HAP-1 (cell line): ENCODE measurements around the gene ALOX12B.
"Not testable (repeated sequence)": the region's sequence is repeated elsewhere in the genome, so short reads cannot be mapped to it uniquely, and the experiment has no call there.

Experiments used
- DNase-seq, 2 experiments: peaks; one replicate each; pipeline ENCODE4 v3.0.0-alpha.2; 2016 to 2020; ENCODE audit warnings: low spot score in 2 of 2
- H3K27me3 ChIP-seq: fragments of 250-450 bp; sonication (Bioruptor Pico); 2 replicates; pipeline ENCODE4 v1.5.1; 2020; ENCODE audit warnings: low read depth, mild to moderate bottlenecking, moderate library complexity
- H3K36me3 ChIP-seq: fragments of 250-450 bp; sonication (Bioruptor Pico); replicated peaks from 2 replicates; pipeline ENCODE4 v1.5.1; 2020; ENCODE audit warnings: mild to moderate bottlenecking
- H3K4me1 ChIP-seq: fragments of 250-450 bp; sonication (Bioruptor Pico); 2 replicates; pipeline ENCODE4 v1.5.1; 2020; ENCODE audit warnings: mild to moderate bottlenecking
- H3K4me3 ChIP-seq: fragments of 250-450 bp; sonication (Bioruptor Pico); 2 replicates; pipeline ENCODE4 v1.5.1; 2020; ENCODE audit warnings: mild to moderate bottlenecking, moderate library complexity
- H3K9me3 ChIP-seq: fragments of 250-450 bp; sonication (Bioruptor Pico); 2 replicates; pipeline ENCODE4 v1.5.1; 2020; ENCODE audit warnings: mild to moderate bottlenecking, moderate library complexity
- in situ Hi-C: fragments of 300-500 bp; cut with MboI; formaldehyde crosslinking; loops from 3 replicates; pipeline ENCODE4 v1.14.3; 2020; ENCODE audit warnings: low sequenced_read_pairs, inconsistent platforms, mixed read lengths

The ALOX12B gene

DNA sequence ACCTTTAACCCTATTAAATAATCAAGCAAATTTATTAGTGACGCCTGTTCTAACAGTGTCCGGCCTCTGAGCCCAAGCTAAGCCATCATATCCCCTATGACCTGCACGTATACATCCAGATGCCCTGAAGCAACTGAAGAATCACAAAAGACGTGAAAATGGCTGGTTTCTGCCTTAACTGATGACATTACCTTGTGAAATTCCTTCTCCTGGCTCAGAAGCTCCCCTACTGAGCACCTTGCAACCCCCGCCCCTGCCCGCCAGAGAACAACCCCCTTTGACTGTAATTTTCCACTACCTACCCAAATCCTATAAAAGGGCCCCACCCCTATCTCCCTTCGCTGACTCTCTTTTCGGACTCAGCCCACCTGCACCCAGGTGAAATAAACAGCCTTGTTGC, 25.7 kb downstream of the ALOX12B start:
- H3K9me3 ChIP-seq, H3K4me1 ChIP-seq, DNase-seq, H3K36me3 ChIP-seq, H3K4me3 ChIP-seq: not testable (repeated sequence)
- peaks cover 20% of the 10 kb centered on the region; the same call in 1 of the 2 replicates for H3K27me3 ChIP-seq
- in situ Hi-C loops: loop anchor here (5.0 to 25.0 kb wide), 2 partner anchors 55 to 675 kb away; partner anchors contain the start of genes ALOXE3 and CCDC42

DNA sequence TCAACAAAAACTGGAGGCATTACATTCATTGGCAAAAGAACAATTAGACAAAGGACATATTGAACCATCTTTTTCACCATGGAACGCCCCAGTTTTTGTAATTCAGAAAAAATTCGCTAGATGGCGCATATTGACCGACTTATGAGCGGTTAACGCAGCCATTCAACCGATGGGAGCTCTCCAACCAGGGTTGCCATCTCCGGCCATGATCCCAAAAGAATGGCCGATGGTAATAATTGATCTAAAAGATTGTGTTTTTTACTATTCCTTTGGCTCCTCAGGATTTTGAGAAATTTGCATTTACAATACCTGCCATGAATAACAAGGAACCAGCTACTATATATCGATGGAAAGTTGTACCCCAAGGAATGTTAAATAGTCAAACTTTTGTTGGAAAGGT, 27.2 kb downstream of the ALOX12B start:
- Histone ChIP-seq H3K36me3 (no peaks in the 10 kb centered on the region), H3K4me3 (no peak overlapping the region), H3K4me1 (peaks cover 10% of the 10 kb centered on the region), H3K27me3 (peaks cover 20% of the 10 kb centered on the region; the same call in 1 of the 2 replicates), H3K9me3 (no peaks in the 10 kb centered on the region)
- DNase-seq: peak; percentile 63 to 82
- in situ Hi-C loops: loop anchor here (5.0 to 25.0 kb wide), 2 partner anchors 57 to 677 kb away; partner anchors contain the start of genes ALOXE3 and CCDC42

DNA sequence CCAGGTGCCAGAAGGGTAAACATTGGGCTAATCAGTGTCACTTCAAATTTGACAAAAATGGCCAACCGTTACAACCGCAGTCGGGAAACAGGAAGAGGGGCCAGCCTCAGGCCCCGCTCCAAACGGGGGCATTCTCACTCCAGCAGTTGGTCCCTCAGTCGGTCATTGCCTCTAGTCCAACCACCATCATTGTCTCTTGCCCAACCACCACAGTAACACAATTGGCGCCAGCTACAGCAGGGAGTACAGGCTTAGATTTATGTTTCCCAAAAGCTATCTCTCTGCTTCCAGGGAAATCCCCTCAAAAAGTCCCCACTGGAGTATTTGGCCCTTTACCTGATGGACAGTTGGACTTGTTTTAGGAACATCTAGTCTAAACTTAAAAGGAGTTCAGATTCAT, 28.4 kb downstream of the ALOX12B start:
- no peak overlapping the region for H3K4me3 ChIP-seq
- H3K27me3 ChIP-seq: peaks cover 20% of the 10 kb centered on the region; the same call in 1 of the 2 replicates
- peaks cover 10% of the 10 kb centered on the region for H3K4me1 ChIP-seq
- no peaks in the 10 kb centered on the region for H3K9me3 ChIP-seq
- no peak for DNase-seq
- in situ Hi-C loops: loop anchor here (5.0 to 25.0 kb wide), 2 partner anchors 142 to 678 kb away; partner anchors contain the start of genes CCDC42 and RNF227
- no peaks in the 10 kb centered on the region for H3K36me3 ChIP-seq

DNA sequence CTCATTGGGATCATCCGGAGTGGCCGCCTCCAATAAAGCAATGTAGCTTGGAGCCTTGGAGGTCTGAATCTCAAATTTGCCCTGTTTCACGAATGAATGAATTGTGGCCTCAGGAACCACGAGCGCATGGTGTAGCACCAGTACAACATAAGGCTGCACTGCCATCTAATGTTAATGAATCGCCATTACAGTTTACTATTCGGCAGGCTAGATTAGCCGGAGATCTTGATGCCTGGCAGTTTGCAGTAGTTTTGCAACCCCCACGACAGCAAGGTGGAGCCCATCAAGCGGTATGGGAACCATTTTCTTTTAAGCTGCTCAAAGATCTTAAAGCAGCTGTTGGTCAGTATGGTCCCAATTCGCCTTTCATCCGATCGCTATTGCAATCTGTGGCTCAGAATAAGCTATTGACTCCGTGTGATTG, 29.8 kb downstream of the ALOX12B start:
- peaks cover 10% of the 10 kb centered on the region; the same call in 1 of the 2 replicates for H3K27me3 ChIP-seq
- H3K4me1 ChIP-seq: peaks cover 10% of the 10 kb centered on the region
- no peaks in the 10 kb centered on the region for H3K36me3 ChIP-seq
- H3K4me3 ChIP-seq: no peak overlapping the region
- in situ Hi-C loops: loop anchor here (5.0 to 25.0 kb wide), 2 partner anchors 140 to 680 kb away; partner anchors contain the start of genes CCDC42 and RNF227
- DNase-seq: peak; percentile 77 to 85
- no peaks in the 10 kb centered on the region for H3K9me3 ChIP-seq

DNA sequence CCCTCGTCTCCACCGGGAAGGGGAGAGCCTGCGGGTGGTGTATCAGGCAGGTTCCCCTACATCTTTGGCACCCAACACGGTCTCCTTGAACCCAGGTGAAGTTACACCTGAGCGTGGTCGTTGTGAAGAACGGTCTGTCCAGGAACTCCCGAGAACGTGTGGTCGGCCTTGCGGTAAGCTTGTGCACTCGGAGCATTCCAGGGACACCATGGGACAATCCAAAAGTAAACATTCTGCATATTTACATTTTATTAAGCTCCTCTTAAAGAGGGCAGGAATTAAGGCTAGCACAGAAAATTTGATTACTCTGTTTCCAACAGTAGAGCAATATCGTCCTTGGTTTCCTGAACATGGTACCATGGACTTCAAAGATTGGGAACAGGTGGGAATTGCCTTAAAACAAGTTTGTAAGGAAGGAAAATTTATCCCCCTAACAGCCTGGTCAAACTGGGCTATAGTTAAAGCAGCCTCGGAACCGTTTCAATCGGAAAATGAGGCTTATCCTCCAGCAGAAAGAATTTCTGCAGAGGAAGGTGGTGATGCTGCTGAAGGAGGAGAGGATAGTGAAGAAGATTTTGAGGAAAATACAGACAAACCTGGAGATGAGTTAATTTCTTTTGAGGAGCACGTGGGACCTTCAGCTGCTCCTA, 30.4 kb downstream of the ALOX12B start:
- H3K4me1 ChIP-seq: peaks cover 10% of the 10 kb centered on the region
- in situ Hi-C loops: loop anchor here (5.0 to 25.0 kb wide), 2 partner anchors 140 to 680 kb away; partner anchors contain the start of genes CCDC42 and RNF227

DNA sequence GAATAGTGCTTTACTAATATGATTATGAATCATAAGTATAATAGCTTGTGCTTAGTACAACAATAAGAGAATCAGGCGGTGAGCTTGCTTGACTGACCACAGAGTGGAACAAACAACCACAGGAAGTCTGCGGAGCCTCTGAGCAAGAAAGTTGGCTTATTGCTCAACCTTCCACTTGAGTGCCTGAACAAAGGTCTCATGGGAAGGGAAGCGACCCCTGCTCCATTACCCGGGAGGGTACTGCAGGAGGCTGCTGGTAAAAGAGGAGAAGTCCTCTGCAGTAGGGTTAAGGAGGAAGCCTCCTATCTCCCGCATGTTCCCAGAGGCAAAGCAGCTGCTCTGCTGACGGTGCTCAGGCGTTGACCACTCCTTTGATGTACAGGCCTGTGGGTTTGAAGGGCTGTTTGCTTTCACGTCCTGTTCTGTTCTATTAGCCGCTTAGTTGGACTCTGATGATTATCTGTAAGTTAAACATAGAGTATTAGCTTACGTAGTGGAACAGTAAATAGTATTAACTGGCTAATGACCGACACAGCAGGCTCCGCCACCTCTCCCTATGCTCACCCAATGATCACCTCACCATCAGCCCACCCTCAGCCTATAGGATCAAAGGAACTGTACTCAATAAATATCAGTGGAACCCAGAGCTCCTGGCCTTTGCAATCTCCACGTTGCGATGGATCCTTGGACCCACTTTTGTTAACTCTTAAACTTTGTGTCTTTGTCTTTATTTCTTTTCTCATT, 31.1 kb downstream of the ALOX12B start:
- H3K9me3 ChIP-seq: no peaks in the 10 kb centered on the region
- H3K4me3 ChIP-seq: no peak overlapping the region
- no peak for DNase-seq
- H3K27me3 ChIP-seq: peaks cover 6% of the 10 kb centered on the region; the same call in 1 of the 2 replicates
- no peaks in the 10 kb centered on the region for H3K36me3 ChIP-seq
- in situ Hi-C loops: loop anchor here (5.0 to 25.0 kb wide), 2 partner anchors 139 to 681 kb away; partner anchors contain the start of genes CCDC42 and RNF227
- peaks cover 10% of the 10 kb centered on the region for H3K4me1 ChIP-seq

More for the DNA sequence above, 30.4 kb downstream of the ALOX12B start:
- Histone ChIP-seq H3K9me3 (no peaks in the 10 kb centered on the region), H3K27me3 (peaks cover 6% of the 10 kb centered on the region; the same call in 1 of the 2 replicates), H3K4me3 (no peak overlapping the region), H3K36me3 (no peaks in the 10 kb centered on the region)
- DNase-seq: no peak

DNA sequence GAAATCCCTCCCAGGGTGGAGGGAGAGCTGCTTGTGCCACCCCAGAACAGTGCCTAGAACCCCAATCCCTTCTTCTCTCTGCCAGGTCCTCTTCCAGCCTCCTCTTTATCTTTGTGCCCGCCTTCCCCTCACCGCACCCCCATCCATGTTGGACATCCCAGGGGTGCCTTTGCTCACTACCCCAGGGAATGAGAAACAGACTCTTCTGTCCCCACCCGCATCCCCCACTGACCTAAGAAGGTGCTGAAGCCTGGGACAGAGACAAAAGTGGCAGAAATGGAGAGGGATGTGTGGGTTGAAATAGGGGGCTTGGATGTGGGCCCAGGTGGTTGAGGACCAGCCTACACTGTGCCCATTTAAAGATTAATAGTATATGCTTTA, 31.7 kb downstream of the ALOX12B start:
- DNase-seq: no peak
- Histone ChIP-seq H3K27me3 (peaks cover 4% of the 10 kb centered on the region; the same call in 1 of the 2 replicates), H3K36me3 (no peaks in the 10 kb centered on the region), H3K4me3 (no peak overlapping the region), H3K4me1 (peaks cover 10% of the 10 kb centered on the region), H3K9me3 (no peaks in the 10 kb centered on the region)
- in situ Hi-C loops: loop anchor here (5.0 to 25.0 kb wide), 2 partner anchors 139 to 681 kb away; partner anchors contain the start of genes CCDC42 and RNF227

DNA sequence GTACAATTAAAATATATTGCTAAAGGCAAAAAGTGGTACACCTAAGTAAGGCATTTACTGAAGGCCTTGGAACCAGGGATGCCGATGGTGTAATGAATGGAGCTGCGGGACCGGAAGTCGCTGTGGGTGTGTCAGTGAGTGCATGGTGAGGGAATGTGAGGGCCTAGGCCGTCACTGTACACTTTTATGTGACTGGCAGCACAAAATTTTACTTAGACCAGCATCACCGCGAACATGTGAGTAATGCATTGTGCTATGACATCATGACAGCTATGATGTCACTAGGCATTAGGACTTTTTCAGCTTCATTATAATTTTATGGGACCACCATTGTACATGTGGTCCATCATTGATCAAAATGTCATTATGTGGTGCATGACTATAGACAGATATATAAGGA, 33.9 kb downstream of the ALOX12B start:
- in situ Hi-C loops: loop anchor here (25.0 kb wide), 1 partner anchor 684 kb away; the partner anchor contains the start of gene CCDC42
- H3K36me3 ChIP-seq: no peaks in the 10 kb centered on the region
- no peaks in the 10 kb centered on the region for H3K27me3 ChIP-seq
- no peak for DNase-seq
- peaks cover 10% of the 10 kb centered on the region for H3K4me1 ChIP-seq
- H3K4me3 ChIP-seq: no peak overlapping the region
- H3K9me3 ChIP-seq: no peaks in the 10 kb centered on the region

DNA sequence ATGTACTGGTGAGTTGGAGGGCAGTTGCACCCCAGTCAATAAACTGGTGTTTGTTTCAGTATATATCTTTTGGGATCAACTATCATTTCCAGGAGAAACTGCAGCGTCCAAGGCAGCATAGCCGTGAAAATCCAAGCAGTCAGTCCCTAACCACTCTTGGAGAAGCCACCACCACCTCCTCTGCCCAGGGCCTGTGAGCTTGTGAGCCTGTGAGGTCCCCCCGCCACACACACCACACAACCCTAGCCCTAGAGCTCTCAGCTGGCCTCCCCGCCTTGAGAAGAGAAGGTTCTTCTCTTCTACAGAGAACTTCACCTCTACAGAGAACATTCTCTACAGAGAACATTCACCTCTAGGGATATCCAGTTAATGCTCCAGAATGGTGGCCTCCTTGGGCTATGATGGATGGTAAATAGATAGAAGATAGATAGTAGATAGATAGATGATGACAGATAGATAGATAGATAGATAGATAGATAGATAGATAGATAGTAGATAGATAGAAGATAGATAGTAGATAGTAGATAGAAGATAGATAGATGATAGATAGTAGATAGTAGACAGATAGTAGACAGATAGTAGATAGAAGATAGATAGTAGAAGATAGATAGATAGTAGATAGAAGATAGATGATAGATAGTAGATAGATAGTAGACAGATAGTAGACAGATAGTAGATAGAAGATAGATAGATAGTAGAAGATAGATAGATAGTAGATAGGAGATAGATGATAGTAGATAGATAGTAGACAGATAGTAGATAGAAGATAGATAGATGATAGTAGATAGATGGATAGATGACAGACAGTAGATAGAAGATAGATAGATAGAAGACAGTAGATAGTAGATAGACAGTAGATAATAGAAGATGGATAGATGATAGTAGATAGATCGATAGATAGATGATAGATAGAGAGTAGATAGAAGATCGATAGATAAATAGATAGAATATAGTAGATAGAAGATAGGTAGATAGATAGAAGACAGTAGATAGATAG, 35.0 kb downstream of the ALOX12B start:
- no peaks in the 10 kb centered on the region for H3K27me3 ChIP-seq
- in situ Hi-C loops: loop anchor here (25.0 kb wide), 1 partner anchor 685 kb away; the partner anchor contains the start of gene CCDC42
- no peak for DNase-seq
- no peak overlapping the region for H3K4me3 ChIP-seq
- no peaks in the 10 kb centered on the region for H3K9me3 ChIP-seq
- no peaks in the 10 kb centered on the region for H3K36me3 ChIP-seq
- peaks cover 7% of the 10 kb centered on the region for H3K4me1 ChIP-seq

DNA sequence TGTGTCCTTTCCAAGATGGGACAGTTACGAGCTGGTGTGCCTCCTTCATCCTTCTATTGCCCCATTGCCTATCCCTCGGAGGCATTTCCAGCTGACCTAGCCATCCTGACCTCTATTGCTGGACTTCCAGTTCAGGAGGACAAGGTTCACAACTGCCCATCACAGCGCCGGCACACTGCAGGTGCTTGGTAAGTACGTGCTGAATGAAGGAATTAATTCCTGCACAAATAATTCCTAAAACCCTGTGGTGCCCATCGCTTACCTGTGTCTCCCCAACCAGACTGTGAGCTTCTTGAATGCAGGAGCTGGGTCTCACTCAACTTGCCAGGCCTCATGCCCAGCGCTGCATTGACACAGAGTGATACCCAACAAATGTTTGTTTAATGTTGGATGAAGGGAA, 35.7 kb downstream of the ALOX12B start:
- in situ Hi-C loops: loop anchor here (25.0 kb wide), 1 partner anchor 685 kb away; the partner anchor contains the start of gene CCDC42

DNA sequence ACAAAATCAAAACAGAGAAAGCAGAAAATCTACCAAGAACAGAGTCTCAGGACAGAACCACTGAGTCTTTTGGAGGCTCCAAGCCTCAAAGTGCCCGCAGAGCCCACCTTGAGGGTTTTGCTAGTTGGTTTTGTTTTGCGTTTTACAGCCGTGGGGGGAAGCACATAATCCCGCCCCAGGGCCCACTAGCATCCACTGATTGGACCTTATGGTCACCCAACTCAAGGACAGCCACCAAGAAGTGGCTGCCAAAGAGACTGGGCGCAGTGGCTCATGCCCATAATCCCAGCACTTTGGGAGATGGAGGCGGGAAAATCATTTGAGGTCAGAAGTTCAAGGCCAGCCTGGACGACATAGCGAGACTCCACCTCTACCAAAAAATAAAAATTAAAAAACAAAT, 38.8 kb downstream of the ALOX12B start:
- Histone ChIP-seq H3K9me3 (no peaks in the 10 kb centered on the region), H3K4me1 (no peaks in the 10 kb centered on the region), H3K36me3 (no peaks in the 10 kb centered on the region), H3K4me3 (no peak overlapping the region), H3K27me3 (no peaks in the 10 kb centered on the region)
- in situ Hi-C loops: loop anchor here (10.0 kb wide), 1 partner anchor 304 kb away; no protein-coding TSS in a partner anchor
- DNase-seq: no peak

More for the DNA sequence above, 35.7 kb downstream of the ALOX12B start:
- H3K36me3 ChIP-seq: no peaks in the 10 kb centered on the region
- H3K9me3 ChIP-seq: no peaks in the 10 kb centered on the region
- peaks cover under 1% of the 10 kb centered on the region; the same call in 1 of the 2 replicates for H3K4me1 ChIP-seq
- no peaks in the 10 kb centered on the region for H3K27me3 ChIP-seq
- H3K4me3 ChIP-seq: no peak overlapping the region
- no peak for DNase-seq

DNA sequence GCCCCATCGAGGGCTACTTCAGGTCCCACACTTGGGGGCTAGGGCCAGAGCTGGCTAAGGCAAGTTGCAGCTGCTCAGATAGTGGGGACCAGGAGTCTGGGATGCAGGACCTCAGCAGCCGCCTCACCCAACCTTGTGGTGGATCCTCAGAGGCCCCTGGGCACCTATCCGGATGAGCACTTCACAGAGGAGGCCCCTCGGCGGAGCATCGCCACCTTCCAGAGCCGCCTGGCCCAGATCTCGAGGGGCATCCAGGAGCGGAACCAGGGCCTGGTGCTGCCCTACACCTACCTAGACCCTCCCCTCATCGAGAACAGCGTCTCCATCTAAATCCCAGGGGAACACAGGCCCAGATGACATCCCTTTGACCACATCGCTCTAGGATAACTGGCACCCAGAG, 39.3 kb downstream of the ALOX12B start:
- Histone ChIP-seq H3K4me1 (no peaks in the 10 kb centered on the region), H3K36me3 (no peaks in the 10 kb centered on the region), H3K9me3 (no peaks in the 10 kb centered on the region), H3K4me3 (no peak overlapping the region), H3K27me3 (no peaks in the 10 kb centered on the region)
- in situ Hi-C loops: loop anchor here (10.0 kb wide), 1 partner anchor 303 kb away; no protein-coding TSS in a partner anchor
- no peak for DNase-seq
